Measurements from ENCODE around the gene HSPB7.

The HSPB7 gene

DNA sequence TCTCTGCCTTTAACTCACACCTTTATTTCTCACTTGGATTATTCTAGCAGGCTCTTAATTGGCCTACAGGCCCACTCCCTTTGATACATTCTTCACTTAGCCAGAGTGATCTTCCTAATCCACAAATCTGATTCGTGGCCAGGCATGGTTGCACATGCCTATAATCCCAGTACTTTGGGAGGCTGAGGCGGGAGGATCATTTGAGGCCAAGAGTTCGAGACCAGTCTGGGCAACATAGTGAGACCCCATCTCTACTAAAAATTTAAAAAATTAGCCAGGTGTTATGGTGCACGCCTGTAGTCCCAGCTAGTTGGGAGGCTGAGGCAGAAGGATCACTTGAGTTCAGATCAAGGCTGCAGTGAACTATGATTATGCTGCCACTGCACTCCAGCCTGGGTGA lies 44.1 kb downstream of the HSPB7 start:
- in situ Hi-C loops (cut with MboI; ENCODE audit: low pct_unique_long_range_greater_than_20kb, low sequenced_read_pairs, unreplicated experiment): no loop called here
- no peak for DNase-seq (ENCODE audit: low spot score)
- TF ChIP-seq CTCF (IDR thresholded peaks at IDR 0.05; ENCODE audit: extremely low read depth, insufficient read depth, missing control alignments): no peak

- no peak for DNase-seq (ENCODE audit: low spot score)
- in situ Hi-C loops (cut with MboI; ENCODE audit: low pct_unique_long_range_greater_than_20kb, low sequenced_read_pairs, unreplicated experiment): no loop called here
- TF ChIP-seq CTCF (IDR thresholded peaks at IDR 0.05; ENCODE audit: extremely low read depth, insufficient read depth, missing control alignments): no peak
Observed at GRCh38 chr1:15972409-15972808, 45.4 kb downstream of the HSPB7 start.

DNA sequence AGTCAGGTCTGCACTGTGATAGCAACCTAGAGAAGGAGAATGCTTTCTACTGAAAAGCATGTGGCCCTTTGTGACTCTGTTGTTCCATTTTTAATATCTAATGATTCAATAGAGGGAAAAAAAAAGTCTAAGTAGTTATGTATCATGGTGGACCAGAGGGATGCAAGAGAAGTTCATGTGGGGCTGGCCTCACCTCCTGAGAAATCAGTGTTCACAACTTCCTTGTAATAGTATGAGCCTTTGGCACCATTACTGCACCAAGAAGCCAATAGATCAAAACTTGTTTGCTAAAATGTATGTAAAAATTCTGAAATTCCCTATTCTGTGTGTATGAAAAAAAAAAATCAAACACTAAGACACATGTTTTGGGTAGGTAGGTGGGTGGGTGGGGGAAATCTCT lies 46.9 kb downstream of the HSPB7 start:
- DNase-seq (ENCODE audit: low spot score): no peak
- TF ChIP-seq CTCF (IDR thresholded peaks at IDR 0.05; ENCODE audit: extremely low read depth, insufficient read depth, missing control alignments): no peak
- in situ Hi-C loops (cut with MboI; ENCODE audit: low pct_unique_long_range_greater_than_20kb, low sequenced_read_pairs, unreplicated experiment): no loop called here

DNA sequence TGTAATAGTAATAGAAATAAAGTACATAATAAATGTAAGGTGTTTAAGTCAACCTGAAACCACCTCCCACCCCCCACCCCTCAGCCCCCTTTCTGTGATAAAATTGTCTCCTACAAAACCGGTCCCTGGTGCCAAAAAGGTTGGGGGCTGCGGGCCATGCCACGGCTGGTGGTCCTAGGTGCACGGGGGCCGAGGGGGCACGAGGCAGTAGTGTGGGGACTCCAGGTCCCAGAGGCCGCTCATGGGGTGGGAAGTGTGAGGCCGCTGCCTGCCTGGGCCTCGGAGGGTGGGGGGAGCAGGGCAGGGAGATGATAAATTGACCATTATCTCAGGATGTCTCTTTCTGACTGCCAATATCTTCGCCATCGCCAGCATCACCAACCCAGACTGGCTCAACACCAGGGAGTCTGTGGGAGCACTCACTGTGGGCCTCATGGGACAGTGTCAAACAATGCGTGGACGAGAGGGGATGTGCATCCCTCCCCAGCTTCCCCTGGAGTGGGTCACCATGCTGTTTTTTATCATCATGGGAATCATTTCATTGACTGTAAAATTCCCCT lies 48.4 kb downstream of the HSPB7 start:
- no peak for DNase-seq (ENCODE audit: low spot score)
- TF ChIP-seq CTCF (IDR thresholded peaks at IDR 0.05; ENCODE audit: extremely low read depth, insufficient read depth, missing control alignments): no peak
- in situ Hi-C loops (cut with MboI; ENCODE audit: low pct_unique_long_range_greater_than_20kb, low sequenced_read_pairs, unreplicated experiment): no loop called here

DNA sequence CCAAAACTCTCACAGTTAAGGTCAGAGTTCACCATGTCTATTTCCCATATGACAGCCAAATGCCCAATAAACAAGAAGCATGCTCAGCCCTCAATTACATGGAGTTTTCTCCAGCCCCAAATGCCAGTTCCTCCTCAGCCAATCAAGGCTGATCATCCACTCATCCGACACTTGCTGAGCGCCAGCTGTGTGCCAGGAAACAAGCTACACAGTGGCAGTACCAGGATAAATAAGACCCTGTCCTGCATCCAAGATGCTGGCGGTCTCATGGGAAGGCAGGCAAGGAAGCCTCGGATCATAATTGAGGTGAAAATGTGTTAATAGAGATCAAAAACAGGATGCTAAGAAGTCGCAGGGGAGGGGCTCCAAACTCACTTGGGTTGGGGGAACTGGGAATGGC lies 49.7 kb downstream of the HSPB7 start:
- TF ChIP-seq CTCF (IDR thresholded peaks at IDR 0.05; ENCODE audit: extremely low read depth, insufficient read depth, missing control alignments): no peak
- no peak for DNase-seq (ENCODE audit: low spot score)
- in situ Hi-C loops (cut with MboI; ENCODE audit: low pct_unique_long_range_greater_than_20kb, low sequenced_read_pairs, unreplicated experiment): no loop called here

GRCh38 chr1:15966956-15967344 lies 50.9 kb downstream of the HSPB7 start:
- in situ Hi-C loops (cut with MboI; ENCODE audit: low pct_unique_long_range_greater_than_20kb, low sequenced_read_pairs, unreplicated experiment): no loop called here
- no peak for TF ChIP-seq CTCF (IDR thresholded peaks at IDR 0.05; ENCODE audit: extremely low read depth, insufficient read depth, missing control alignments)
- DNase-seq (ENCODE audit: low spot score): no peak

Measured in GM13977 (cell line).